ENCODE data around the gene EPSTI1. TPM values are rescaled to one million over a fixed set of nuclear protein-coding genes. Genes with fewer than 3 reads are reported as not detected.

EPSTI1 gene
- polyA plus RNA-seq, 1 experiment: 2.5 TPM

DNA sequence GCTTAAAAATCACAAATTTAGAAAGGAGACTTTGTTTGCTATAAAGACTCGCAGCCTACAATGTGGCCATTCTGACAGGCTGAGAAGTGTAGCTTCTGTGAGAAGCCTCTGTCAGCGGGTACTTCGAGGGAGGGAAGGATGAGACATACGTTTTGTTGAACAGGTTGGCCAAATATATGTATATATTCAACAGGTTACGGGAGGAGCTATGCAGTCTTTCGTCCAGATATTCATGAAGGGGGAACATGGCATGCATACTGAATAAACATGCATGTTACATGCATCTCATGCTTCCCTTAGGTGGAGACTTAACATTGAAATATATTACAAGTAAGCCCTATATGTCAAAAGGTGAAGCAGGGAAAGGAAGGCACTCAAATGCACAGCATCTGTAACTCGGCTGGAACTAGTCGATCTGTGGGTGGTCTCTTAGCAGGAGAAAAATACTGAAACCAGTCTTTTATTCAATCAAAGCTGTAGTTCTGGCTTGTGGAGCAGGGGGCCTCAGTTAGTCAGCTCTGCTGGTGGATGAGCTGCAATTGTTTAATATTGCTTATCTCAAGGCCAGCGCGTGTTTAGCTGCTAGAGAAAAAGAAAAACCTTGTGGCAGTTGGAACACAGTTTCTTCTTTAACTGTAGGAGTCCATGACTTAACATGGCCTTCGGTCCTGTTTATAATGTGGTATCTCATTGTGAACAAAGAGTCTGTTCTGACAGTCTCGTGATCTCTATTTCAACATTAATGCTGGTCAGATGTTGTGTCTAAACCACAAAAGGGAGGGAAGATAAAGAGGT is 116.4 kb downstream of the EPSTI1 start:
- peak; percentile 17; the same call in 1 of the 2 replicates for TF ChIP-seq CTCF (IDR thresholded peaks at IDR 0.05; ENCODE audit: insufficient read depth, low read depth, low read length)
- H3K36me3 ChIP-seq (ENCODE audit: control insufficient read depth, insufficient read depth, low read length): no peaks in the 10 kb centered on the region
- peaks cover 2% of the 10 kb centered on the region; the same call in 1 of the 2 replicates for H3K27me3 ChIP-seq (ENCODE audit: control insufficient read depth, insufficient read depth, low read length)
- ChIA-PET POLR2A (no interaction called here), CTCF (interaction anchor here (0.7 to 1.3 kb wide), 3 partner anchors 20 to 39 kb away, joined by 3 read pairs; no protein-coding TSS in a partner anchor)
- no peak for DNase-seq (ENCODE audit: low read depth)
- H3K4me3 ChIP-seq (ENCODE audit: low read depth, low read length): no peak overlapping the region

DNA sequence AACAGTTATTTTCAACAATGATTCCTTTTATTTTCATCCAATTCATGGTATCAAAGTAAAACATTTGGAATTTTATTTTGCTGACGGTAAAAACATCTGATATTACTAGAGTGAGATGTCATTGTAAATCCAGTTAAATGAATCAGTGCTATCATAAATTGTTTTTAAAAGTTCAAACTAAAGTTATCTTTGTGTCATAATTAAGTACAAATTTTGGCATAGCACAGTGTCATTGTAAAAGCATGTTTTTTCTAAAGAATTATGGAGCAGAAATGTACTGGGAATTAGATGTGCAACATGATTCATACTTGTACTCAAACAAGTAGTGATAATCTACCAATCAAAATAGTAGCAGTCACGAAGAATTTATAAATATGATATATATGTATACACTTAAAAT is 117.8 kb downstream of the EPSTI1 start:
- no peak for TF ChIP-seq CTCF (IDR thresholded peaks at IDR 0.05; ENCODE audit: insufficient read depth, low read depth, low read length)
- H3K27me3 ChIP-seq (ENCODE audit: control insufficient read depth, insufficient read depth, low read length): no peaks in the 10 kb centered on the region
- no peak for DNase-seq (ENCODE audit: low read depth)
- ChIA-PET POLR2A (no interaction called here), CTCF (interaction anchor here (1.3 kb wide), 1 partner anchor 21 kb away, joined by 3 read pairs; no protein-coding TSS in a partner anchor)
- H3K4me3 ChIP-seq (ENCODE audit: low read depth, low read length): no peak overlapping the region
- H3K36me3 ChIP-seq (ENCODE audit: control insufficient read depth, insufficient read depth, low read length): no peaks in the 10 kb centered on the region

- Histone ChIP-seq H3K4me3 (ENCODE audit: low read depth, low read length) (no peak overlapping the region), H3K27me3 (ENCODE audit: control insufficient read depth, insufficient read depth, low read length) (no peaks in the 10 kb centered on the region), H3K36me3 (ENCODE audit: control insufficient read depth, insufficient read depth, low read length) (no peaks in the 10 kb centered on the region)
- no peak for DNase-seq (ENCODE audit: low read depth)
- ChIA-PET CTCF (no interaction called here), POLR2A (no interaction called here)
- TF ChIP-seq CTCF (IDR thresholded peaks at IDR 0.05; ENCODE audit: insufficient read depth, low read depth, low read length): no peak
Observed at GRCh38 chr13:42873081-42873480, 119.0 kb downstream of the EPSTI1 start.

- Histone ChIP-seq H3K36me3 (ENCODE audit: control insufficient read depth, insufficient read depth, low read length) (no peaks in the 10 kb centered on the region), H3K4me3 (ENCODE audit: low read depth, low read length) (no peak overlapping the region), H3K27me3 (ENCODE audit: control insufficient read depth, insufficient read depth, low read length) (no peaks in the 10 kb centered on the region; the same call in 1 of the 2 replicates)
- TF ChIP-seq CTCF (IDR thresholded peaks at IDR 0.05; ENCODE audit: insufficient read depth, low read depth, low read length): no peak
- DNase-seq (ENCODE audit: low read depth): no peak
- ChIA-PET POLR2A (no interaction called here), CTCF (no interaction called here)
Observed at GRCh38 chr13:42867232-42867631, 124.8 kb downstream of the EPSTI1 start.

DNA sequence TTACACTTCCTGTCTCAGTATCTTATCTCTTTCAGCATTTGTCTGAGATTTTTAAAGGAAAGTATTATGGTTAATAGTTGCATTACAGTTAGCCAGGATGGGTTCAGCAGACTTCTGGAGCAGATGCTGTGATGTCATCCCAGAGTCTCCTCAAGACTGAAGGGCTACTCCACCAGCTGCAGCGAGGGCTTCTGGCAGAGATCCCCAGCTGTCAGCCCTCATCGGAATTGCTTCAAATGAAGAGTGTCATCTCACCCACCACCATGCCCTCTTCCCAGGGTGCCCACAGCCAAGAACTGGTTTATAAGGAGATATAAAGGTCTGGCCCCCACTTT is 126.3 kb downstream of the EPSTI1 start:
- no peak for DNase-seq (ENCODE audit: low read depth)
- ChIA-PET POLR2A (interaction anchor here (0.5 to 0.7 kb wide), 2 partner anchors 85 to 132 kb away, joined by 3 to 9 read pairs; partner anchors contain the start of gene FAM216B), CTCF (interaction anchor here (0.9 to 1.9 kb wide), 2 partner anchors 104 to 205 kb away, joined by 3 to 5 read pairs; no protein-coding TSS in a partner anchor)
- no peak for TF ChIP-seq CTCF (IDR thresholded peaks at IDR 0.05; ENCODE audit: insufficient read depth, low read depth, low read length)
- no peaks in the 10 kb centered on the region; the same call in 1 of the 2 replicates for H3K27me3 ChIP-seq (ENCODE audit: control insufficient read depth, insufficient read depth, low read length)
- H3K36me3 ChIP-seq (ENCODE audit: control insufficient read depth, insufficient read depth, low read length): no peaks in the 10 kb centered on the region
- no peak overlapping the region; the same call in 1 of the 2 replicates for H3K4me3 ChIP-seq (ENCODE audit: low read depth, low read length)
